Suprapubic skin (tissue), 4 donors: Measurements from ENCODE around the gene CCAR1.

Experiments used
- CTCF ChIP-seq, 2 donors: fragments of 200-600 bp in 1 of 2; fragments of 450-650 bp in 1 of 2; sonication (generic) in 1 of 2; IDR thresholded peaks; one replicate each; pipeline ENCODE4 v1.5.1; 2016 to 2019; ENCODE audit warnings: antibody characterized with exemption in 2 of 2, mild to moderate bottlenecking in 1 of 2, moderate library complexity in 1 of 2
- POLR2A ChIP-seq, 2 donors: fragments of 450-650 bp; IDR thresholded peaks; one replicate each; pipeline ENCODE4 v1.6.1; 2017; ENCODE audit warnings: antibody characterized with exemption in 2 of 2, mild to moderate bottlenecking in 2 of 2, moderate library complexity in 2 of 2
- POLR2AphosphoS5 ChIP-seq, 3 donors: sonication (generic); formaldehyde crosslinking; IDR thresholded peaks; one replicate each; pipeline ENCODE4 v1.6.1; 2017; ENCODE audit warnings: antibody characterized with exemption in 3 of 3

- TF ChIP-seq POLR2AphosphoS5 (IDR thresholded peaks at IDR 0.05) (no peak), CTCF (IDR thresholded peaks at IDR 0.05) (no peak), POLR2A (IDR thresholded peaks at IDR 0.05) (no peak)
These were observed 75.6 kb downstream of the CCAR1 start for GRCh38 chr10:68796605-68797004.
